ENCODE data around the gene DYNC1I1.

DNA sequence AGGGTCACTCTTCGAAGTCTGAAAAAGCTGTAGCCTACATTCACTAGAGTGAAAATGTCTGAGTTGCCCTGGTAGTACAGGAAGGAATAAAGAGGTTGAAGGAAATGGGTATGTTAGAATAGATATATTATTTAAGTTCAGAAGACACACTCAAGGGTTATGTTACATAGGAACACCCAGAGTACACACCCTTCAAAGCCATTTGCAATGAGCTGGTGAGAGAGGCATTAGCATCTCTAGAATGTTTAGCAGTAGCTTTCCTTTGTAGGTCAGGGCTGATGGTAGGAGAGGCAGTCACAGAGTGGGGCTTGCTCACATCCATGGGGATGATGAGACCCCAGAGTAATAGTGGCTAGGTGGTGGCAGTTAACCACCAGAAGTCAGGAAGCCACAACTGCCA lies 328.4 kb downstream of the DYNC1I1 start:
- TF ChIP-seq, protein P1, sequence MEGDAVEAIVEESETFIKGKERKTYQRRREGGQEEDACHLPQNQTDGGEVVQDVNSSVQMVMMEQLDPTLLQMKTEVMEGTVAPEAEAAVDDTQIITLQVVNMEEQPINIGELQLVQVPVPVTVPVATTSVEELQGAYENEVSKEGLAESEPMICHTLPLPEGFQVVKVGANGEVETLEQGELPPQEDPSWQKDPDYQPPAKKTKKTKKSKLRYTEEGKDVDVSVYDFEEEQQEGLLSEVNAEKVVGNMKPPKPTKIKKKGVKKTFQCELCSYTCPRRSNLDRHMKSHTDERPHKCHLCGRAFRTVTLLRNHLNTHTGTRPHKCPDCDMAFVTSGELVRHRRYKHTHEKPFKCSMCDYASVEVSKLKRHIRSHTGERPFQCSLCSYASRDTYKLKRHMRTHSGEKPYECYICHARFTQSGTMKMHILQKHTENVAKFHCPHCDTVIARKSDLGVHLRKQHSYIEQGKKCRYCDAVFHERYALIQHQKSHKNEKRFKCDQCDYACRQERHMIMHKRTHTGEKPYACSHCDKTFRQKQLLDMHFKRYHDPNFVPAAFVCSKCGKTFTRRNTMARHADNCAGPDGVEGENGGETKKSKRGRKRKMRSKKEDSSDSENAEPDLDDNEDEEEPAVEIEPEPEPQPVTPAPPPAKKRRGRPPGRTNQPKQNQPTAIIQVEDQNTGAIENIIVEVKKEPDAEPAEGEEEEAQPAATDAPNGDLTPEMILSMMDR (IDR thresholded peaks at IDR 0.05; ENCODE audit: extremely low read depth in 1 of 2, insufficient read depth in 1 of 2, low read depth in 1 of 2, low read length in 2 of 2), result no peak
- no peak for TF ChIP-seq POLR2AphosphoS5 (IDR thresholded peaks at IDR 0.05; ENCODE audit: insufficient read depth, low read depth, low read length)
- no peak for TF ChIP-seq EZH2 (IDR thresholded peaks at IDR 0.05; ENCODE audit: borderline replicate concordance, low read depth, low read length, severe bottlenecking)
- TF ChIP-seq POLR2A (IDR thresholded peaks at IDR 0.05; ENCODE audit: low read depth, low read length), result no peak
- TF ChIP-seq FOS (IDR thresholded peaks at IDR 0.05; ENCODE audit: borderline replicate concordance, insufficient read depth, low read length), result no peak
- no peak for TF ChIP-seq JUN (IDR thresholded peaks at IDR 0.05; ENCODE audit: borderline replicate concordance, insufficient read depth, insufficient read length, low read depth)
- TF ChIP-seq, protein P2, sequence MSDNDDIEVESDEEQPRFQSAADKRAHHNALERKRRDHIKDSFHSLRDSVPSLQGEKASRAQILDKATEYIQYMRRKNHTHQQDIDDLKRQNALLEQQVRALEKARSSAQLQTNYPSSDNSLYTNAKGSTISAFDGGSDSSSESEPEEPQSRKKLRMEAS (IDR thresholded peaks at IDR 0.05; ENCODE audit: insufficient read depth, insufficient read length), result no peak
- TF ChIP-seq MYC (IDR thresholded peaks at IDR 0.05; ENCODE audit: low read depth, low read length), result no peak
